ENCODE results near the gene GPR85. TPM values are rescaled to one million over a fixed set of nuclear protein-coding genes. Genes with fewer than 3 reads are reported as not detected.
A peak's percentile ranks its signal among the peaks of the same experiment; 100 is the strongest.

Gene GPR85
- 0.69 TPM for total RNA-seq
- long read RNA-seq: 0 reads

GRCh38 chr7:113086431-113086888 is at the start of gene GPR85:
Gene GPR85, minus strand, starts transcription at chr7:113086827. Its CDS starts 2,106 bp downstream, at chr7:113084721.
- peak within 1 kb of the TSS; percentile 67 for H3K4me3 ChIP-seq
- peaks cover 13% of the 10 kb centered on the region for H3K4me1 ChIP-seq
- H3K36me3 ChIP-seq: no peaks in the 10 kb centered on the region
- peak within 1 kb of the TSS; percentile 40 for H3K27ac ChIP-seq (replicated peaks)
- intact Hi-C loops (cut with micrococcal nuclease): no loop called here
- no peak for TF ChIP-seq CTCF (IDR thresholded peaks at IDR 0.05; ENCODE audit: borderline replicate concordance)
- peak; percentile 38 for DNase-seq
- H3K9me3 ChIP-seq (replicated peaks): no peaks in the 10 kb centered on the region
- H3K27me3 ChIP-seq (ENCODE audit: low read depth): peaks cover 26% of the 10 kb centered on the region

GRCh38 chr7:113134025-113134424 is 47.4 kb upstream of the GPR85 start:
- DNase-seq: no peak
- no peak overlapping the region for H3K4me3 ChIP-seq
- no peaks in the 10 kb centered on the region for H3K36me3 ChIP-seq
- intact Hi-C loops (cut with micrococcal nuclease): no loop called here
- no peaks in the 10 kb centered on the region for H3K27me3 ChIP-seq (ENCODE audit: low read depth)
- H3K4me1 ChIP-seq: no peaks in the 10 kb centered on the region
- no peak overlapping the region for H3K27ac ChIP-seq (replicated peaks)
- TF ChIP-seq CTCF (IDR thresholded peaks at IDR 0.05; ENCODE audit: borderline replicate concordance): no peak
- no peaks in the 10 kb centered on the region for H3K9me3 ChIP-seq (replicated peaks)

GRCh38 chr7:113131367-113131766 is 44.7 kb upstream of the GPR85 start:
- no peaks in the 10 kb centered on the region for H3K27me3 ChIP-seq (ENCODE audit: low read depth)
- H3K4me1 ChIP-seq: no peaks in the 10 kb centered on the region
- no peak overlapping the region for H3K27ac ChIP-seq (replicated peaks)
- no peak overlapping the region for H3K4me3 ChIP-seq
- no peak for DNase-seq
- intact Hi-C loops (cut with micrococcal nuclease): no loop called here
- no peaks in the 10 kb centered on the region for H3K9me3 ChIP-seq (replicated peaks)
- no peak for TF ChIP-seq CTCF (IDR thresholded peaks at IDR 0.05; ENCODE audit: borderline replicate concordance)
- no peaks in the 10 kb centered on the region for H3K36me3 ChIP-seq

- TF ChIP-seq CTCF (IDR thresholded peaks at IDR 0.05; ENCODE audit: borderline replicate concordance): no peak
- Histone ChIP-seq H3K4me3 (no peak overlapping the region), H3K27ac (replicated peaks) (no peak overlapping the region), H3K27me3 (ENCODE audit: low read depth) (no peaks in the 10 kb centered on the region), H3K9me3 (replicated peaks) (no peaks in the 10 kb centered on the region), H3K36me3 (no peaks in the 10 kb centered on the region), H3K4me1 (no peaks in the 10 kb centered on the region)
- intact Hi-C loops (cut with micrococcal nuclease): no loop called here
- no peak for DNase-seq
Measured at GRCh38 chr7:113128031-113128430, 41.4 kb upstream of the GPR85 start.

GRCh38 chr7:113125728-113126127 is 39.1 kb upstream of the GPR85 start:
- no peak overlapping the region for H3K27ac ChIP-seq (replicated peaks)
- H3K9me3 ChIP-seq (replicated peaks): no peaks in the 10 kb centered on the region
- H3K4me3 ChIP-seq: no peak overlapping the region
- H3K36me3 ChIP-seq: no peaks in the 10 kb centered on the region
- no peak for TF ChIP-seq CTCF (IDR thresholded peaks at IDR 0.05; ENCODE audit: borderline replicate concordance)
- no peaks in the 10 kb centered on the region for H3K4me1 ChIP-seq
- H3K27me3 ChIP-seq (ENCODE audit: low read depth): no peaks in the 10 kb centered on the region
- no peak for DNase-seq
- intact Hi-C loops (cut with micrococcal nuclease): no loop called here
